OCI-LY7 (cell line): ENCODE measurements around the gene RPRD2.

ENCODE experiments used
- EZH2phosphoT487 ChIP-seq: fragments of 200-600 bp; sonication (generic); IDR thresholded peaks from 2 replicates; pipeline ENCODE4 v1.6.1; 2018; ENCODE audit warnings: low read depth, borderline replicate concordance, mild to moderate bottlenecking, mixed run types, antibody characterized with exemption, low read length, moderate library complexity, mixed read lengths
- TF ChIP-seq, protein P1 (sequence below): fragments of 200-600 bp; sonication (generic); conservative IDR thresholded peaks from 2 replicates; pipeline ENCODE4 v1.5.1; 2014; ENCODE audit warnings: mild to moderate bottlenecking, antibody characterized with exemption, low read length, moderate library complexity, mixed read lengths

DNA sequence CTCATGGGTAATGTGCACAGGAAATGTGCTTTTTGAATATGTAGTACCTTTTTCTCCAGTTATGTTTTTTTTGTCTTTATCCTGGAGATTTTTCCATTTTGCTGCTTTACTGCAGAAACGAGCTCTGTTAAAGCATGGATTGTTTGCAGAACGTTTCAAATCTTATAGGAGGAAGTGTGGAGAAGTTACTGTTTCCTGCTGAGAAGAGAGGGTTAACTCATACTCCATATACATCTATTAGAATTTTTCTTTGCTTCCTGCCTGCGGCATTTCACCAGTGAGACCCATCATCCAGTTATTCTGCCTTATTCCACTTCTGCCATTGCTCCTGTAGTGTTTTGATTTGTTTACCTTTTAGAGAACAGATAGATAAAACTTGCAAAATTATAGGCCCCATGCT is 2.0 kb downstream of the RPRD2 start:
- TF ChIP-seq, protein P1, sequence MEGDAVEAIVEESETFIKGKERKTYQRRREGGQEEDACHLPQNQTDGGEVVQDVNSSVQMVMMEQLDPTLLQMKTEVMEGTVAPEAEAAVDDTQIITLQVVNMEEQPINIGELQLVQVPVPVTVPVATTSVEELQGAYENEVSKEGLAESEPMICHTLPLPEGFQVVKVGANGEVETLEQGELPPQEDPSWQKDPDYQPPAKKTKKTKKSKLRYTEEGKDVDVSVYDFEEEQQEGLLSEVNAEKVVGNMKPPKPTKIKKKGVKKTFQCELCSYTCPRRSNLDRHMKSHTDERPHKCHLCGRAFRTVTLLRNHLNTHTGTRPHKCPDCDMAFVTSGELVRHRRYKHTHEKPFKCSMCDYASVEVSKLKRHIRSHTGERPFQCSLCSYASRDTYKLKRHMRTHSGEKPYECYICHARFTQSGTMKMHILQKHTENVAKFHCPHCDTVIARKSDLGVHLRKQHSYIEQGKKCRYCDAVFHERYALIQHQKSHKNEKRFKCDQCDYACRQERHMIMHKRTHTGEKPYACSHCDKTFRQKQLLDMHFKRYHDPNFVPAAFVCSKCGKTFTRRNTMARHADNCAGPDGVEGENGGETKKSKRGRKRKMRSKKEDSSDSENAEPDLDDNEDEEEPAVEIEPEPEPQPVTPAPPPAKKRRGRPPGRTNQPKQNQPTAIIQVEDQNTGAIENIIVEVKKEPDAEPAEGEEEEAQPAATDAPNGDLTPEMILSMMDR: no peak
- no peak for TF ChIP-seq EZH2phosphoT487
